ENCODE measurements around the gene WIPI1. TPM values are rescaled to one million over a fixed set of nuclear protein-coding genes. Genes with fewer than 3 reads are reported as not detected.

The WIPI1 gene
- polyA plus RNA-seq, 1 donor (not counting 4 experiments of a cell fraction or from before 2014, with no cell fraction given): 49.4 TPM

GRCh38 chr17:68384471-68384870, 72.8 kb downstream of the WIPI1 start:
- Histone ChIP-seq H3K9me1 (ENCODE audit: control insufficient read depth, extremely low read depth, insufficient read depth, low read length) (no peaks in the 10 kb centered on the region), H3K36me3 (ENCODE audit: control insufficient read depth in 2 of 2, extremely low read depth in 1 of 2, insufficient read depth in 2 of 2, low read length in 2 of 2) (no peaks in the 10 kb centered on the region), H3K27me3 (ENCODE audit: control insufficient read depth, extremely low read depth, insufficient read depth, low read length) (peaks cover 5% of the 10 kb centered on the region), H3K9me3 (ENCODE audit: control insufficient read depth, low read depth, low read length) (no peaks in the 10 kb centered on the region), H2AFZ (ENCODE audit: control insufficient read depth, low read length) (no peak overlapping the region), H4K20me1 (ENCODE audit: control insufficient read depth, extremely low read depth, insufficient read depth, low read length) (no peaks in the 10 kb centered on the region), H3K79me2 (ENCODE audit: control insufficient read depth, insufficient read depth, low read length) (no peaks in the 10 kb centered on the region), H3K9ac (ENCODE audit: control insufficient read depth, extremely low read depth, insufficient read depth, low read length) (no peak overlapping the region), H3K27ac (ENCODE audit: control insufficient read depth, insufficient read depth, low read length) (no peak overlapping the region), H3K4me3 (ENCODE audit: control insufficient read depth in 2 of 3, extremely low read depth in 1 of 3, insufficient read depth in 2 of 3, low read depth in 1 of 3, low read length in 3 of 3) (no peak overlapping the region), H3K4me2 (ENCODE audit: control insufficient read depth, extremely low read depth, insufficient read depth, low read depth, low read length) (no peak overlapping the region), H3K4me1 (ENCODE audit: control insufficient read depth, extremely low read depth, insufficient read depth, low read length) (peaks cover 2% of the 10 kb centered on the region)
- DNase-seq (ENCODE audit: low read depth, low spot score) (no peak), FAIRE-seq (no peak)
- TF ChIP-seq EZH2 (IDR thresholded peaks at IDR 0.05; ENCODE audit: low read length) (no peak), CTCF (optimal IDR thresholded peaks at IDR 0.05 in 1 of 3, IDR thresholded peaks at IDR 0.05 in 1 of 3, conservative IDR thresholded peaks at IDR 0.05 in 1 of 3; ENCODE audit: extremely low read depth in 1 of 3, insufficient read depth in 2 of 3, low read length in 3 of 3) (no peak)
- dilution Hi-C loops (cut with MboI; ENCODE audit: extremely low pct_ligation_motif_present, low sequenced_read_pairs): no loop called here

GRCh38 chr17:68383443-68384321, 73.6 kb downstream of the WIPI1 start:
- no peak overlapping the region for H3K27ac ChIP-seq (ENCODE audit: control insufficient read depth, insufficient read depth, low read length)
- no peak for FAIRE-seq

More at GRCh38 chr17:68383443-68384321, 73.6 kb downstream of the WIPI1 start:
- Histone ChIP-seq H4K20me1 (ENCODE audit: control insufficient read depth, extremely low read depth, insufficient read depth, low read length) (no peaks in the 10 kb centered on the region), H3K4me2 (ENCODE audit: control insufficient read depth, extremely low read depth, insufficient read depth, low read depth, low read length) (no peak overlapping the region), H3K79me2 (ENCODE audit: control insufficient read depth, insufficient read depth, low read length) (no peaks in the 10 kb centered on the region), H3K9ac (ENCODE audit: control insufficient read depth, extremely low read depth, insufficient read depth, low read length) (no peak overlapping the region), H3K27me3 (ENCODE audit: control insufficient read depth, extremely low read depth, insufficient read depth, low read length) (peaks cover 5% of the 10 kb centered on the region), H3K4me1 (ENCODE audit: control insufficient read depth, extremely low read depth, insufficient read depth, low read length) (peaks cover 2% of the 10 kb centered on the region), H3K36me3 (ENCODE audit: control insufficient read depth in 2 of 2, extremely low read depth in 1 of 2, insufficient read depth in 2 of 2, low read length in 2 of 2) (no peaks in the 10 kb centered on the region), H3K9me1 (ENCODE audit: control insufficient read depth, extremely low read depth, insufficient read depth, low read length) (no peaks in the 10 kb centered on the region), H3K9me3 (ENCODE audit: control insufficient read depth, low read depth, low read length) (no peaks in the 10 kb centered on the region), H3K4me3 (ENCODE audit: control insufficient read depth in 2 of 3, extremely low read depth in 1 of 3, insufficient read depth in 2 of 3, low read depth in 1 of 3, low read length in 3 of 3) (no peak overlapping the region), H2AFZ (ENCODE audit: control insufficient read depth, low read length) (no peak overlapping the region)
- dilution Hi-C loops (cut with MboI; ENCODE audit: extremely low pct_ligation_motif_present, low sequenced_read_pairs): no loop called here
- DNase-seq (ENCODE audit: low read depth, low spot score): no peak
- no peak for TF ChIP-seq EZH2 (IDR thresholded peaks at IDR 0.05; ENCODE audit: low read length)
- no peak for TF ChIP-seq CTCF (optimal IDR thresholded peaks at IDR 0.05 in 1 of 3, IDR thresholded peaks at IDR 0.05 in 1 of 3, conservative IDR thresholded peaks at IDR 0.05 in 1 of 3; ENCODE audit: extremely low read depth in 1 of 3, insufficient read depth in 2 of 3, low read length in 3 of 3)

Data from keratinocyte (primary cell).